A673 (cell line): ENCODE results near the gene MYLK.

ENCODE experiments used
- CTCF ChIP-seq: fragments of 300-800, 200-600 bp; sonication (generic); conservative IDR thresholded peaks from 2 replicates; pipeline ENCODE4 v1.5.1; 2017; ENCODE audit warnings: low read depth, mild to moderate bottlenecking, antibody characterized with exemption, low read length, moderate library complexity, mixed read lengths
- EZH2 ChIP-seq: fragments of 200-600 bp; sonication (generic); IDR thresholded peaks from 2 replicates; pipeline ENCODE4 v1.6.1; 2017; ENCODE audit warnings: borderline replicate concordance, low read depth, mild to moderate bottlenecking, mixed read lengths, antibody characterized with exemption, low read length; ENCODE audit not compliant: poor library complexity, severe bottlenecking

GRCh38 chr3:123664753-123665152 is 219.4 kb downstream of the MYLK start:
- no peak for TF ChIP-seq CTCF
- no peak for TF ChIP-seq EZH2
